T-helper 2 cell (primary cell): ENCODE data around the gene CHRNA3.

Source experiments
- DNase-seq, 5 experiments: peaks; one replicate each; pipeline versions ENCODE4 v3.0.0 to v3.0.0-alpha.2; 2012 to 2022

The CHRNA3 gene

DNA sequence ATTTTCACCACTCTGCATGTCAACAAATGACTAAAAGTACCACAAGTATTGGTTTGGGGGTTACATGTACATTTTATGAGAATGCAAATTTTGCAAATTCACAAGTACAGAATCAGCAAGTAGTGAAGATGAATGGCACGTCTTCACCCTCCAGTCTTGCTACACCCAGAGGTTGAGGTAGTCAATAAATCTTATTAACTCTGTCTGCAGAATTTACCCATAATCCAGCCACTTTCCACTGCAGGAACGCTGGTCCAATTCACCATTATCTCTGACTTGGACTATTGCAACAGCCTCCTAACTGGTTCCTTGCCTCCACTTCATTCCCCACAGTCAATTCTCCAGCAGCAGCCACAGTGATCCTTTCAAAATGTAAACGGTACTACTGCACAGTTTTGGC is 70.0 kb downstream of the CHRNA3 start:
- no peak for DNase-seq

DNA sequence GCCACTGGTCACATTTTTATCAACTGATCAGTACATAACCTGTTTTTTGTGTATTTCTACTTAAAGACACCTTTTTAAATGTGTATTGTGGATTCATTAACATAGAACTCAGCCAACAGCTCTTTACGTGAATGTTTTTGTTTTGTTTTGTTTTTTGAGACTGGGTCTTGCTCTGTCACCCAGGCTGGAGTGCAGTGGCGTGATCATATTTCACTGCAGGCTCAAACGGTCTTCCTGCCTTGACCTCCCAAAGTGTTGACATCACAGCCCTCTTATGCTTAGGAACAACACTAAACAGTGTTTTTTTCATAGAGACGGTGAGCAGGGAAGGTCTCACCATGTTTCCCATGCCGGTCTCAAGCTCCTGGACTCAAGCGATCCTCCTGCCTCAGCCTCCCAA is 70.6 kb downstream of the CHRNA3 start:
- DNase-seq: no peak
